GM19035 (cell line): ENCODE measurements around the gene TLE3.

ENCODE experiments used
- ATAC-seq: cut with Tn5 transposase; IDR thresholded peaks from one replicate; pipeline ENCODE4 v1.9.1; 2021; ENCODE audit not compliant: unreplicated experiment

The TLE3 gene

DNA sequence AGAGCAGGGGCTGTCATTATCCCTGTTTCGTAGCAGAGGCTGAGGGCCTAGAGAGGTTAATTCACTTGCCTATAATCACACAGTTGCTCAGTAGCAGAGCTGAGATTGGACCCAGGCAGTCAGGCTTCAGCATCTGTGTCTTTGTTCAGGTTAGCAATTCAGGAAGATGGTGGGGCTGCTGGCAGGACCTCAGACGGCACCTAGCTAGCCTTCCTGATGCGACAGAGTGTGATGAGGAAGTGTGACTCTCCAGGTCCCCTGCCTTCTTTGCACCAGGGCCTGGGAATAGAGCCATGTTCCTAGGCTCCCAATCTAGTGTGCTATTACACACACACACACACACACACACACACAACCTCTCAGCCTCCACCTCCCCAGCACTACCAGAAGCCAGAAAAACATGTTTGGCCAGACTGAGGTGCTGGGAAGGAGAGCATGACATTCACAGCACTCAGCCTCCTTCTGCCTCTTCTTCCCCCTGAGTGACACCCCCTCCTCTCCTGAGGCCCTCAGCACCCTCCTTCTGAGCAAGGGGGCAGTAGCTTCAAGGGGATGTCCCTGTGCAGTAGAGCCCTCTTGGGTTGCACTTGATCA lies 88.9 kb downstream of the TLE3 start:
- ATAC-seq, result no peak

DNA sequence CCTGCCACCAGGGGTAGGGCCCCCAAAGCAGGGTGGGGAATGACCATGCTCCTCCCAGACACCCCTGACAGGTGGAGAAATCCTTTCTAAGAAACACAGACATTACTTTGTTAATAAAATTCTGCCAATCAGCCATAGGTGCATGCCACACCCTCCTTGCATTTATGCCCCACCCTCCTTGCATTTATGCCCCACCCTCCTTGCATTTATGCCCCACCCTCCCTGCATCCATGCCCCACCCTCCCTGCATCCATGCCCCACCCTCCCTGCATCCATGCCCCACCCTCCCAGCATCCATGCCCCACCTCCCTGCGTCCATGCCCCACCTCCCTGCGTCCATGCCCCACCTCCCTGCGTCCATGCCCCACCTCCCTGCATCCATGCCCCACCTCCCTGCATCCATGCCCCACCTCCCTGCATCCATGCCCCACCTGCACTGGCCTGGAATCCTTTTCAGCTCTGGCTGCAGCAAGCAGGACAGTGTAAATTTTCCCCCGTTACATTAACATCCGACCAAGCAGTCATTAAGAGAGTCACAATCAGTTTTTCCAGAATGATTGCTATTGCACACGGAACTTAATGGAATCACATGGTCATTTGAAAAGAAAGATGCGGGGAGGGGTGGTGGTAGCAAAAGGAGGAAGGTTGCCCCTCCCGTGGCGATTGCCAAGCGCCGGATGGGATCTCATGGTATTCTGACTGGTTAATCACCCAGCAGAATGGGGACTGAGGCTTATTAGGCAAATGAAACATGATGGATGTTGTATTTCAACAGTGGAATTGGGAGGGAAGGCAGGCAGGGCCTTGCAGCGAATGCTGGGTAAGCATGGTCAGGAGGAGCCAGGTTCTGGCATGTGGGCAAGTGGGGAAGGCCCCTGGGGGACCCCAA lies 91.2 kb downstream of the TLE3 start:
- no peak for ATAC-seq

DNA sequence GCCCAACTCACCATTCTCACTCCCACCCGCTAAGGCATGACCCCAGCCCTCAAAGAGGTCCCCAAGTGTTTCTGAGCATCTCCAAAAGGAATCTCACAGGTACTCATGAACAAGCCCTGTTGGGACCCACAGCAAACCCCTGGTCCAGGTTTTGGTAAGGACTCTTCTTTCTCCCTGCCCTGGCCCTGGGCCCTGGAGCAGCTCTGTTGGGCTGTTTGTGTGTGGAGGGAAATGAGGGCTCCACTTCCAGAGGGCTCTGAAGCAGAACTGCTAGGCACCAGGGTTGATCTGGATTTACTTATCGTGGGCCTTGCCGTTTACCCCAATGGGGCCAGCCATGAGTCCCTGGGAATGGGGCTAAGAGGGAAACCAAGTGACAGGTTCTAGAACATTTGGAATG lies 92.9 kb downstream of the TLE3 start:
- no peak for ATAC-seq

DNA sequence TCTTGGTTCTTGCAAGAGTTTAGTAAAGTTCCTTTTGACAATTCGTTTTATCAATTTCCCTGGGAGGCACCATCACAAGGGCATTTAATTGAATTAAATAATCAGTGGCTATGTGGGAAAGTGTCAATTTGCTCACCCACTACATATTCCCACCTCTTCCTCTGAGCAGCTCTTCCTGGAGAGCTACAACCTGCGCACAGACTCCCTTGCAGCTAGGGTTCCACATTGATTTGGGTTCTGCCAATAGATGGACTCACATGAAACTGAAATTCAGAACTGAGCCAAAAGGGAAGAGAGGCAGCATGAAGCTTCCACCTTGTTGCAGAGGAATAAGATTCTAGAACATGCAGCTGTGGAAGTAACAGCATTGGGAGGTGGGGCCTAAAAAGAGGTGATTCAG lies 94.8 kb downstream of the TLE3 start:
- ATAC-seq, result no peak

DNA sequence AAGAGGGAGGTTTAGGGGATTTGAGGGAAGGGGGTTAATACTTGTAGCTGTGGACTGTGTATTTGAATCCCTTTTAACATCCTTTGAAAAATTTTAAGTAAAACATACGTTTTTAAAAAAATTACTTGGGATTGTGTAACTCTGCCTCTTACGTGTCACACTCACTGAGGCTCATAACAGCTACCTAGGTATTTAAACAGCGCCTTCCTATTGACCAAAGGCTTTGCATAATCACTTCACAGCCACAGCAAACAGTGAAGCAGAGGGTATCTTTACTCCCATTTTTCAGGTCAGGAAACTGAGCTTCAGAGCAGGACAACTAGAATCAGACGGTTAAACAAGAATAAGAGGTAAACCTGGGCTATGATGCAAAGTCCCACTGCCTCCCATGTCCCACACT lies 95.9 kb downstream of the TLE3 start:
- no peak for ATAC-seq

DNA sequence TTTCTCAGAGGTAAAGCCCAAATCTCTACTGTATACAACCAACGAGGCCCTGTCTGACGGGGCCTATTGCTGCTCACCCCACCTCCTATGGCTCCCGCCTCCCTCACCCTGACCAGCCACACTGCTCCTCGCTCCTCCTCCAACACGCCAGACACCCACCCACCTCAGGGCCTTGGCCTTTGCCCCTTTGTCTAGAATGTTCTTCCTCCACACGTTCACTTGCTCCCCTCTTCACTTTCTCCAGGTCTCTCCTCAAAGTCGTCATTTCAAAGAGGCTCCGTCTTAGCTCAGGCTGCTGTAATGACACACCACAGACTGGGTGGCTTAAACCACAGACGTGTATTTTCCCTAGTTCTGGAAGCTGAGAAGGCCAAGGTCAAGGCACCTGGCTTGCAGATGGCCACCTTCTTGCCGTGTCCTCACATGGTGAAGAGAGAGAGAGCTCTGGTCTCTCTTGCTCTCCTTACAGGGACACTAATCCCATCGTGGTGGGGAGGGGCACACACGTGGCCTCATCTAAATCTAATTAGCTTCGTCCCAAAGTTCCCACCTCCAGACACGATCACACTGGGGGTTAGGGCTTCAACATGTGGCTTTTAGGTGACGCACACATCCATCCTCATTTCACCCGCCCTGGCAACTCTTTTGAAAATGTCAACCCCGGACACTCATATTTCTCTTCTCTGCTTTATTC lies 98.2 kb downstream of the TLE3 start:
- no peak for ATAC-seq

DNA sequence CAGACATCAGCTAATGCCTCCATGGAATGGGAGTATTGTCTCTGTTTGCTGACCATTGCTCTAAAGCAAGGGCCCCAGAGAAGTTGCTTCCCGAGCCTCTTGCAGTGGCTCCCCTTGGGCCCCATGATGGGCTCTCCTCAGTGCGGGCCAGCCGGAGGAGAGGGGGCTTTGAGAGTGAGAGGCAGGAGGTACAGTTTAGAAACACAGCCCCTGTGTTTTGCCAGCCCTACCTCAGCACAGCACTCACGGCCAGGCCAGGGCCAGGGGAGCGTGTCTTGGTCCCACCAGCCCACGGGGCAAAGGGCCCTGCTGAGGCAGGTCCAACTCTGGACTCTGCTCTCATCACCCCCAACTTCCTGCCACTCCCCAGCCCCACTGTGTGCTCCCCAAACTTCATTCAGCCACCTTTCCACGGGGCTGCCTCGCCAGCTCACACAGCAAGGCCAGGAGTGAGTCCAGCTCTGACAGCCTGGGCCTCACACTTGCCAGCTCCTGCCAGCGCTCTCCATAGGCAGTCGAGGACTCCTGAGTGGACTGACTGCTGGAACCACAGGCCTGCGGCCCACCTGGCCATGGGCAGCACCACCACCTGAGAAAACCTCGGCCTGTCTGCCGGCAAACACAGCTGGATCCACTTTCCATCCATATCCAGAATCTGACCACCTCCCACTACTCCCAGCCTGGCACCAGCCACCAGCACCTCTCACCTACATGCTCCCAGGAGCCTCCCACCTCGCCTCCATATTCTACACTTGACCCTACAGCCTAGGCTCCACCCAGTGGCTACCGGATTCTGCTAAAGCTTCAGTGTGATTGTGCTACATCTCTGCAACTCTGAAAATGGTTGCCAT lies 99.0 kb downstream of the TLE3 start:
- no peak for ATAC-seq

DNA sequence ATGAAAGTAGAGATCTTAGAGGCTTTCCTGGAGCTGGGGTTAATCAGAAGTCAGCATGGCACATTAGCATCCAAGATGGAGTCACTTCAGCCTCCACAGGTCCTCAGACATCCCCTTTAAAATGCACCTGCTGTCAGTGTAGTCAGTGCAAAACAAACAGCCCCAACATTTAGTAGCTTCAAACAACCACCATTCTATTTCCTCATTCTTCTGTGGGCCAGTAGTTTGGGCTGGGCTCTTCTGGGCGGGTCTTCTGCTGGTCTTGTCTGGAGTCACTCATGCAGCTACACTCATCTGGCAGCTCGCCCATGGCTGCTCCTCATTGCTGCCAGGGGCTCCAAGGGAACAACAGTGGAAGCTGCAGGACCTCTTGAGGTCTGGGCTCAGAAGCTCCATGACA lies 99.9 kb downstream of the TLE3 start:
- no peak for ATAC-seq
